Kidney capillary endothelial cell (primary cell): Measurements from ENCODE around the gene RAB3A.
A peak's percentile ranks its signal among the peaks of the same experiment; 100 is the strongest.
"Not testable (repeated sequence)": the region's sequence is repeated elsewhere in the genome, so short reads cannot be mapped to it uniquely, and the experiment has no call there.

Experiments
- DNase-seq: peaks from one replicate; pipeline ENCODE4 v3.0.0-alpha.2; 2018; ENCODE audit warnings: low spot score

The RAB3A gene

DNA sequence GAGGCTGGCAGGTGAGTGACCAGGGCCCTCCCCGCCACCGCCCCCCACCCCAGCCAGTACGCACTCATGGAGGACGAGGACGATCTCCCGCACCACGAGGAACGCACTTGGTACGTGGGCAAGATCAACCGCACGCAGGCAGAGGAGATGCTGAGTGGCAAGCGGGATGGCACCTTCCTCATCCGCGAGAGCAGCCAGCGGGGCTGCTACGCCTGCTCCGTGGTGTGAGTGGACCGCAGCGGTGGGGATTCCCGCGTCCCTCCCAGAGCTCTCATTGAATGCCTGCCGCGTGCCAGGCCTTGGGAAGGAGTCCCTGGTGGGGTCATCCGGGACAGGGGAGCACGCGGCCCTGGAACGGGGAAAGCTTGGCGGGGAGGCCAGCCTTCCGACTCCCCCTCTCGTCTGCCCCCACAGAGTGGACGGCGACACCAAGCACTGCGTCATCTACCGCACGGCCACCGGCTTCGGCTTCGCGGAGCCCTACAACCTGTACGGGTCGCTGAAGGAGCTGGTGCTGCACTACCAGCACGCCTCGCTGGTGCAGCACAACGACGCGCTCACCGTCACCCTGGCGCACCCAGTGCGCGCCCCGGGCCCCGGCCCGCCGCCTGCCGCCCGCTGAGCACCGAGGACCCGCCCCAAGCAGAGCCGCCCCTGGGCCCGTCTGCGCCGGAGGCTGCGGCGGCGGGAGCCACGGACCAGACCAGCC, 35.0 kb downstream of the RAB3A start:
- no peak for DNase-seq

DNA sequence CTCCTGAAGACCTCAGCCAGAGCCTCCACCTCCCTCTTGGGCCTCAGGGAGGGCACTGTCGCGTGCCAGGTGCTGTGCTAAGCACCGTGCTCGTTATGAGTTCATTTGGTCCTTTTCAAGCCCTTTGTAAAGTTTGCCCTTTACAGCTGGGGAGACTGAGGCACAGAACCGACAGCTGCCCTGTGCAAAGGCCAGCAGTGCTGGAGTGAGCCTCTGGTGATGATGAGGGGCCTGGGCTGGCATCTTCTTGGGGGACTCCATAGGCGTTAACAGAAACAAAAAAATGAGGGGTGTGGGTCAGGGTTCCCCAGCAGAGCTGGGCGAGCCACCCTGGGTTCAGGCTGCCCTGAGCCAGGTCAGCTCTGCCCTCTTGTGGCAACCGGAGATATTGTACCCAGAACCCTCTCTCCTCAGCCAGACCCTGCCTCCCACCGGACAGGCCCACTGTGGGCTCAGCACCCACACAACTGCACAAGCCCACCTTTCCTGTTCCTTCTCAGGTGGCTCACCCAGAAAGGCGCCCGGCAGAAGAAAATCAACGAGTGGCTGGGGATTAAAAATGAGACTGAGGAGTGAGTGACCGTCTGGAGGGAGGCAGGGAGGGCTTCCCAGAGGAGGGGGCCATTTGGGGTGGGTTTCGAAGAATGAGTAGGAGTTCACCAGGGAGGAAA, 35.7 kb downstream of the RAB3A start:
- DNase-seq, result peak; percentile 30

DNA sequence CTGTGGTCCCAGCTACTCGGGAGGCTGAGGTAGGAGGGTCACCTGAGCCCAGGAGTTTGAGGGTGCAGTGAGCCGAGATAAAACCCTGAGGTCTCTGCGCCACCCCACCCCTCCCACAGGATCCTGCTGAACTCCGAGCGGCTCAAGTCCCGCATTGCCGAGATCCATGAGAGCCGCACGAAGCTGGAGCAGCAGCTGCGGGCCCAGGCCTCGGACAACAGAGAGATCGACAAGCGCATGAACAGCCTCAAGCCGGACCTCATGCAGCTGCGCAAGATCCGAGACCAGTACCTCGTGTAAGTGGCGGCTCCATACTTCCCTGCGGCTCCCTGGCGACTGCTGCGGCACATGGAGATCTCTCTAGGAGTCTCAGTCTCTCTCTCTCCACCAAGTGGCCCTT, 36.8 kb downstream of the RAB3A start:
- DNase-seq, result no peak

GRCh38 chr19:18165794-18166544, 37.9 kb downstream of the RAB3A start:
- no peak for DNase-seq

GRCh38 chr19:18164072-18164471, 39.8 kb downstream of the RAB3A start:
- no peak for DNase-seq

- no peak for DNase-seq
These were observed 42.2 kb downstream of the RAB3A start for GRCh38 chr19:18161636-18162002.

GRCh38 chr19:18160971-18161635, 42.7 kb downstream of the RAB3A start:
- DNase-seq, result peak; percentile 41

DNA sequence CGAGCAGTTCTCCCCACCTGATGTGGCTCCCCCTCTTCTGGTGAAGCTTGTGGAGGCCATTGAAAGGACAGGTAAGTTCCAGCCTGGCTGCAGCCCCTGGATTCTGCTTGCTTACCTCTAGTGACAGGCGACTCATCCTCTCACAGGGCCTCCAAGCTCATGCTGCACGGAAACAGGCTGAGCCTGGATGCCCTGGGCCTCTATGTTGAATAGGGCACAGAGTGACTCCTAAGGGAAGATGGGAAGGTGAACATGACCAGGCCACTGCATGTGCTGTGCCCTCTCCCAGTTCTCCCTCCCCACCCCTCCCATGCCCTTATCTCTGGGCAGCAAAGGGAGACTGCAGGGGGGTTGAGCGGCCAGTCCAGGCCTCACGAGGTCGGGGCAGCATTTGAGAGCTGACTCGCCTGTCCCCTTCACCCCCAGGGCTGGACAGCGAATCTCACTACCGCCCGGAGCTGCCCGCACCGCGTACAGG, 43.3 kb downstream of the RAB3A start:
- DNase-seq, result no peak

GRCh38 chr19:18159810-18160209, 44.0 kb downstream of the RAB3A start:
- no peak for DNase-seq

DNA sequence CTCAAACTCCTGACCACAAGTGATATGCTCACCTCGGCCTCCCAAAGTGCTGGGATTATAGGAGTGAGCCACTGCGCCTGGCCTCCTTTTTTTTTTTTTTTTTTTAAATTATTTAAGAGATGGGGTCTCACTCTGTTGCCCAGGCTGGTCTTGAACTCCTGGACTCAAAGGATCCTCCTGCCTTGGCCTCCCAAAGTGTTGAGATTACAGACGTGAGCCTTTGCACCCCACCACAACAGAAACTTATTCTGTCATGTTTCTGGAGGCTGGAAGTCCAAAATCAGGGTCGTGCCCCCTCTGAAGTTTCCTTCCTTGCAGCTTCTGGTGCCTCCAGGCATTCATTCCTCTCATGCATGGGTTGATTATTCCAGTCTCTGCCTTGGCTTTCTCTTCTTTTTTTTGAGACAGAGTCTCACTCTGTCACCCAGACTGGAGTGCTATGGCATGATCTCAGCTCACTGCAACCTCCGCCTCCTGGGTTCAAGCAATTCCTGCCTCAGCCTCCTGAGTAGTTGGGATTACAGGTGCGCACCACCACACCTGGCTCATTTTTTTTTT, 44.7 kb downstream of the RAB3A start:
- DNase-seq, result not testable (repeated sequence)

DNA sequence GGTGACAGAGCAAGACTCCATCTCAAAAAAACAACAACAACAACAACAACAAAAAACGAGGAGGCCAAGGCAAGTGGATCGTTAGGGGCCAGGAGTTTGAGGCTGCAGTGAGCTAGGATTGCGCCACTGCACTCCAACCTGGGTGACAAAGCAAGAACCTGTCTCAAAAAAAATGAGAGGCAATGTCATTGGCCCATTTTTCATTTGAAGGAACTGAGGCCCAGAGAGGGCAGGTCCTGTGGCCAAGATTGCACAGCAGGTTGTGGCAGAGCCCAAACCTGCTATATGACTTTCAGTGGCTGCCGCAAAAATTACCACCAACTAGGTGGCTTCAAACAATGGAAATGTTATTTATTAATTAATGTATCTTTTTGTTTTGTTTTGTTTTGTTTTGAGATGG, 45.4 kb downstream of the RAB3A start:
- no peak for DNase-seq

DNA sequence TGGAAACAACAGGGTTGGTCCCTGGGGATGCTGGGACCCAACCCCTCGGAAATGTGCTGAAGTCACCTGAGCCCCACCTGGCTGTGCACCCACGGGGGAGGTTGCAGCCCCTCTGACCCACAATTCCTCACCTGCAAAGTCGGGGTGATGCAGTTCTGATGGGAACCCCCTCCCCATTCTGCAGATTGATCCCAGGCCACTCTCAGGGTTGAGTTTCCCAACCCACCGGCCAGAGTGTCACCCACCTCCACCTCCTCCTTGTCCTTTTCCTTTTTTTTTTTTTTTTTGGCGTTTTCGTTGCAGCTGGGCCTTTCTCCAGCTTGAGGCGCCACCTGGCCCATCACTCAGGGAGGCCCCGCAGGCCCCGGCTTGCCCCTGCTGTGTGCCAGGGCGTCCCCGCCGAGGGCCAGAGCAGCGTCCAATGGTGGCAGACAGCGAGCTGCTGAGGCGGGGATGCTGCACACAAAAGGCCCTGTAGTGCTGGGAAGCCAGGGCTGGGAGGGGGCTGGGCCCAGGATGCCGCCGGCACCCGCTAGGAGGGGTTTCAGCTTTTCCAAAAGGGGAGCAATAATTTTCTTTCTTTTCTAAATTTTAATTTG, 46.3 kb downstream of the RAB3A start:
- DNase-seq, result no peak

- DNase-seq, result peak; percentile 33
These were observed 46.9 kb downstream of the RAB3A start for GRCh38 chr19:18156841-18157464.

GRCh38 chr19:18156268-18156667, 47.6 kb downstream of the RAB3A start:
- no peak for DNase-seq

DNA sequence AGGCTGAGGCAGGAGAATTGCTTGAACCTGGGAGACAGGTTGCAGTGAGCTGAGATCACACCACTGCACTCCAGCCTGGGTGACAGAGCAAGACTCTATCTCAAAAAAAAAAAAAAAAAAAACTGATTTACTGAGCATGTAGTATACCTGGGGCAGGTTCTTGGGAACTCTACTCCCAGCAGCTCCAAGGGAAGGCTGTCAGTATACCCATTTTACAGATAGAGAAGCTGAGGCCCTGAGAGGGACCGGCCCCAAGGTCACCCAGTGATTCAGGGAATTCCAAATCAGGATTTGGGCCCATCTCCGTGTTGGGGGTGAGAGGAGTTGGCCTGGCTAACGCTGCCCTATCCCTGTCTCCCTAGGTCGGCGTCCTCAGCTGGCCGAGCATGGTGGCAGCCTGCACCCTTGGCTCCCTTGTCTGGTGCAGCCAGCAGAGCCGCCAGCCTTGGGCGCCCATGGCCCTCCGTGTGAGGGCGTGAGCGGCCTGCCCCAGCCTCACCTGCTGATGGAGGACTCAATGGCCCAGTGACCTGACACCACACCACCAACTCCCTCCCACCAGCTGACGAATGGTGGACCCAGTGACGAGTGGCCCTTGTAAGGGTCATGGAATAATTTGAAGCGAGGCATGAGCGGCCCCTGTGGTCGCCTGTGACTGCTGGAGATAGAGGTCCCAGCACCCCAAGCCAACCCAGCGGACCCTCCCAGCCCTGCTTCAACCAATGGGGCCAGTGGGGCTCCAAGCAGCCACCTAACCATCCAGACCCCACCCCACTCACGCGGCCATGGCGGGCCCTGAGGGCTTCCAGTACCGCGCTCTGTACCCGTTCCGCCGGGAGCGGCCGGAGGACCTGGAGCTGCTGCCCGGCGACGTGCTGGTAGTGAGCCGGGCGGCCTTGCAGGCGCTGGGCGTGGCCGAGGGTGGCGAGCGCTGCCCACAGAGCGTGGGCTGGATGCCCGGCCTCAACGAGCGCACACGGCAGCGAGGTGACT, 48.5 kb downstream of the RAB3A start:
- no peak for DNase-seq

- no peak for DNase-seq
These were observed 50.2 kb downstream of the RAB3A start for GRCh38 chr19:18153556-18154134.

GRCh38 chr19:18152817-18153555, 50.9 kb downstream of the RAB3A start, which contains the start of gene PIK3R2:
TSS of gene PIK3R2 (plus strand) at chr19:18153163. CDS start at chr19:18155880, 2,717 bp downstream.
- peak; percentile 99 for DNase-seq

- DNase-seq, result peak; percentile 97
These were observed 51.4 kb downstream of the RAB3A start for GRCh38 chr19:18152442-18152816.
